PC-3 (cell line): ENCODE data around the gene IRF2.

Experiments
- EZH2 ChIP-seq: fragments of 300-600 bp; sonication (generic); IDR thresholded peaks from one replicate; pipeline ENCODE4 v1.6.1; 2017; ENCODE audit warnings: antibody characterized with exemption, mild to moderate bottlenecking, low read length; ENCODE audit not compliant: unreplicated experiment
- EZH2phosphoT487 ChIP-seq: fragments of 300-600 bp; sonication (generic); IDR thresholded peaks from 2 replicates; pipeline ENCODE4 v1.6.1; 2018; ENCODE audit warnings: mild to moderate bottlenecking, antibody characterized with exemption, low read length, borderline replicate concordance
- TF ChIP-seq, protein P1 (sequence below): fragments of 300-600 bp; sonication (generic); conservative IDR thresholded peaks from 2 replicates; pipeline ENCODE4 v1.5.1; 2017; ENCODE audit warnings: antibody characterized with exemption, low read depth, mild to moderate bottlenecking, low read length

- TF ChIP-seq, protein P1, sequence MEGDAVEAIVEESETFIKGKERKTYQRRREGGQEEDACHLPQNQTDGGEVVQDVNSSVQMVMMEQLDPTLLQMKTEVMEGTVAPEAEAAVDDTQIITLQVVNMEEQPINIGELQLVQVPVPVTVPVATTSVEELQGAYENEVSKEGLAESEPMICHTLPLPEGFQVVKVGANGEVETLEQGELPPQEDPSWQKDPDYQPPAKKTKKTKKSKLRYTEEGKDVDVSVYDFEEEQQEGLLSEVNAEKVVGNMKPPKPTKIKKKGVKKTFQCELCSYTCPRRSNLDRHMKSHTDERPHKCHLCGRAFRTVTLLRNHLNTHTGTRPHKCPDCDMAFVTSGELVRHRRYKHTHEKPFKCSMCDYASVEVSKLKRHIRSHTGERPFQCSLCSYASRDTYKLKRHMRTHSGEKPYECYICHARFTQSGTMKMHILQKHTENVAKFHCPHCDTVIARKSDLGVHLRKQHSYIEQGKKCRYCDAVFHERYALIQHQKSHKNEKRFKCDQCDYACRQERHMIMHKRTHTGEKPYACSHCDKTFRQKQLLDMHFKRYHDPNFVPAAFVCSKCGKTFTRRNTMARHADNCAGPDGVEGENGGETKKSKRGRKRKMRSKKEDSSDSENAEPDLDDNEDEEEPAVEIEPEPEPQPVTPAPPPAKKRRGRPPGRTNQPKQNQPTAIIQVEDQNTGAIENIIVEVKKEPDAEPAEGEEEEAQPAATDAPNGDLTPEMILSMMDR: no peak
- no peak for TF ChIP-seq EZH2phosphoT487
- TF ChIP-seq EZH2: no peak
Observed at GRCh38 chr4:184344899-184345572, 129.3 kb downstream of the IRF2 start.
